ENCODE measurements around the gene OSM.
"Not testable (repeated sequence)": the region's sequence is repeated elsewhere in the genome, so short reads cannot be mapped to it uniquely, and the experiment has no call there.

The OSM gene

DNA sequence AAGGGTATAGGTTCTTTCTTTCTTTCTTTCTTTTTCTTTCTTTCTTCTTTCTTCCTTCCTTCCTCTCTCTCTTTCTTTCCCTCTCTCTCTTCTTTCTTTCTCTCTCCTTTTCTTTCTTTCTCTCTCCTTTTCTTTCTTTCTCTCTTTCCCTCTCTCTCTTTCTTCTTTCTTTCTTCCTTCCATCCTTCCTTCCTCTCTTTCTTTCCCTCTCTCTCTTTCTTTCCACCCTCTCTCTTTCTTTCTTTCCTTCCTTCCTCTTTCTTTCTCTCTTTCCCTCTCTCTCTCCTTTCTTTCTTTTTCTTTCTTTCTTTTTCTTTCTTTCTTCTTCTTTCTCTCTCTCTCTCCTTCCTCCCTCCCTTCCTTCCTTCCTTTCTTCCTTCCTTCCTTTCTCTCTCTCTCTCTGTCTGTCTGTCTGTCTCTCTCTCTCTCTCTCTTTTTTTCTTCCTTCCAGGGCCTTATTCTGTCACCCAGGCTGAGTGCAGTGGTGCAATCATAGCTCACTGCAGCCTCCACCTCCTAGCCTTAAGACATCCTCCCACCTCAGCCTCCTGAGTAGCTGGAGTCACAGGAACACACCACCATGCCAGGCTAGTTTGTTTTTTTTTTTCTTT is 46.9 kb downstream of the OSM start:
- Mint-ChIP-seq H3K4me3 (no peak overlapping the region), H3K27ac (peak overlapping the region in 2 of 3 experiments; percentile 49 to 76), H3K4me1 (peaks cover 29% of the 10 kb centered on the region), H3K9me3 (no peaks in the 10 kb centered on the region), H3K36me3 (ENCODE audit: low read depth) (no peaks in the 10 kb centered on the region), H3K27me3 (ENCODE audit: low read depth) (peaks cover 14% of the 10 kb centered on the region)
- TF ChIP-seq, protein P1, sequence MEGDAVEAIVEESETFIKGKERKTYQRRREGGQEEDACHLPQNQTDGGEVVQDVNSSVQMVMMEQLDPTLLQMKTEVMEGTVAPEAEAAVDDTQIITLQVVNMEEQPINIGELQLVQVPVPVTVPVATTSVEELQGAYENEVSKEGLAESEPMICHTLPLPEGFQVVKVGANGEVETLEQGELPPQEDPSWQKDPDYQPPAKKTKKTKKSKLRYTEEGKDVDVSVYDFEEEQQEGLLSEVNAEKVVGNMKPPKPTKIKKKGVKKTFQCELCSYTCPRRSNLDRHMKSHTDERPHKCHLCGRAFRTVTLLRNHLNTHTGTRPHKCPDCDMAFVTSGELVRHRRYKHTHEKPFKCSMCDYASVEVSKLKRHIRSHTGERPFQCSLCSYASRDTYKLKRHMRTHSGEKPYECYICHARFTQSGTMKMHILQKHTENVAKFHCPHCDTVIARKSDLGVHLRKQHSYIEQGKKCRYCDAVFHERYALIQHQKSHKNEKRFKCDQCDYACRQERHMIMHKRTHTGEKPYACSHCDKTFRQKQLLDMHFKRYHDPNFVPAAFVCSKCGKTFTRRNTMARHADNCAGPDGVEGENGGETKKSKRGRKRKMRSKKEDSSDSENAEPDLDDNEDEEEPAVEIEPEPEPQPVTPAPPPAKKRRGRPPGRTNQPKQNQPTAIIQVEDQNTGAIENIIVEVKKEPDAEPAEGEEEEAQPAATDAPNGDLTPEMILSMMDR (IDR thresholded peaks at IDR 0.05; ENCODE audit: unreplicated experiment in 3 of 3): no peak

DNA sequence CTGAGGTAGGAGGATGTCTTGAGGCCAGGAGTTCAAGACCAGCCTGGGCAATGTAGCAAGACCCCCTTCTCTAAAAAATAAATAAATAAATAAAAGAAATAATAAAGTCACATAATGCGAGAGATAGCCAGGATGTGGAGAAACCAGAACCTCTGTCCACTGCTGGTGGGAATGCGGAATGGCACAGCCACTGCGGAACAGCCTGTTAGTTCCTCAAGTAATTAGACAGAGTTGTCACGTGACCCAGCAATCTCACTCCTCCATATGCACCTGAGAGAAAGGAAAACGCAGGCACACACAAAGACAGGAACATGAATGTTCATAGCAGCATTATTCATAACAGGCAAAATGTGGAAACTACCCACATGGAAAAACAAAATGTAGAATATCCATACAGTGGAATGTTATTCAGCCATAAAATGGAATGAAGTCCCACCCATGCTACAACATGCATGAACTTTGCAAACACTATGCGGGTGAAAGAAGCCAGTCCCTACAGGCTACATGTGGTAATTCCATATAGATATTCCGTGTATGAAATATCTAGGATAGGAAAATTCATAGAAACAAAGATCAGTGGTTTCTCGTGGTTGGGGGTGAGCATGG is 47.5 kb downstream of the OSM start:
- Mint-ChIP-seq H3K9me3 (no peaks in the 10 kb centered on the region), H3K36me3 (ENCODE audit: low read depth) (no peaks in the 10 kb centered on the region), H3K4me3 (no peak overlapping the region), H3K4me1 (peaks cover 29% of the 10 kb centered on the region), H3K27me3 (ENCODE audit: low read depth) (peaks cover 16% of the 10 kb centered on the region), H3K27ac (peak overlapping the region in 2 of 3 experiments; percentile 62 to 76)
- TF ChIP-seq, protein P1 (IDR thresholded peaks at IDR 0.05; ENCODE audit: unreplicated experiment in 3 of 3): peak; percentile 28 to 38 (median 30)

DNA sequence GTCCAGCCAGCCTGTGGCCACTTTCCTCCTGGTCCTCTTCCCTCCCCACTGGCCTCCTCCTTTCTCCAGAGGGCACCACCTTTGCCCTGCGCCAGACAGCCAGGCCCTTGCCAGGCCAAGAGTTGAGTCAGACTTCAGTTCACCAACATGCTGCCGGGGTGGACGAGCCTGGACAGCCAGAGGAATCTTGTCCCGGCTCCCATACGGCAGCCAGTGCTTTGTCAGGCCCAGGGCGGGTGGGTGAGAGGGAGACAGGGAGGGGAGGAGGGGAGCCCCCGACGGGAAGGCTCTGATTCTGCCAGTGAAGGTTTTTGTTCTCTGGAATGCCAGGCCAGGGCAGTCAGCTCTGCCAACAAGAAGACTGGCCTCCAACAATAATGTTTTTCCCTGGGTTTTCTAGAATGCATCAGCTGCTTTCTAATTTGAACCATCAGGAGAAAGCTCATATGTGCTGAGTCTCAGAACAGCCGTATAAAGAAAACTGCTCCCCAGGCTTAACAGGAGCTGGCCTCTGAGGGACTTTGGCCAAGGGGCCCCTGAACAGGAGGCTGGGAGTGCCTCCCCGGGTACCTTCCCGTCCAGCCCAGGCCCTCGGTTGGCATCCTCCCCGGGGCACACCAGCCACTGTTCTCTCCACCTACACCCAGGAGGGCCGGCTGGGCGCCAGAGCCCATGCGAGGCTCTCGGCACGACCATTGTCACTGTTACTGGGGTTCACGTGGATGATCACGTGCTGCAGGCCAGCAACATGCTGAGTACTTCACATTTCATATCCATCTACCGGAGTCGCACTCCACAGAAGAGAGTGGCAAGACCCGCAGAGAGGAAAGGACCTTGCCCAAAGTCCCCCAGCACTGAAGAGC is 48.7 kb downstream of the OSM start:
- H3K27ac Mint-ChIP-seq: peak overlapping the region in 2 of 3 experiments; percentile 44 to 65
- H3K36me3 Mint-ChIP-seq (ENCODE audit: low read depth): no peaks in the 10 kb centered on the region
- TF ChIP-seq, protein P1 (IDR thresholded peaks at IDR 0.05; ENCODE audit: unreplicated experiment in 3 of 3): no peak
- peaks cover 24% of the 10 kb centered on the region for H3K4me1 Mint-ChIP-seq
- no peaks in the 10 kb centered on the region for H3K9me3 Mint-ChIP-seq
- H3K27me3 Mint-ChIP-seq (ENCODE audit: low read depth): peaks cover 16% of the 10 kb centered on the region
- no peak overlapping the region for H3K4me3 Mint-ChIP-seq

DNA sequence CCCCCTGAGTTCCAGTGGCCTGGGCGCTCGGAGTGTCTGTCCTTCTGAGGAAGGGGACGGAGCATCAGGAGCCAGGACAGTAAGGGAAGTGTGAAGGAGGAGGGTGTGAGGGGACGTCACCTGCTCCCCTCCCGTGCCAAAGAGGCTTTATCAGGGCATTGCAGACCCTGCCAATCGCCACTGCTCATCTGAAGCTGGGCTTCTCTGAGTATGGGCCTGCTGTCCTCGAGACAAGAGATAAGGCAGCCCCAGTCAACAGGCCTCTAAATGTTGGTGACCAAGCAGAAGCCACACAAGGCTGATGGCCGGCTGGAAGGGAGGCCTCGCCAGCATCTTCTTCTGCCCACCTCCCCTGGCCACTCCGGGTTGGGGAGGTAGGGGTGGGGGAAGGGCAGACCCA is 49.9 kb downstream of the OSM start:
- Mint-ChIP-seq H3K4me1 (peaks cover 27% of the 10 kb centered on the region), H3K27ac (no peak overlapping the region), H3K4me3 (no peak overlapping the region), H3K27me3 (ENCODE audit: low read depth) (peaks cover 16% of the 10 kb centered on the region), H3K9me3 (no peaks in the 10 kb centered on the region), H3K36me3 (ENCODE audit: low read depth) (no peaks in the 10 kb centered on the region)
- TF ChIP-seq, protein P1 (IDR thresholded peaks at IDR 0.05; ENCODE audit: unreplicated experiment in 3 of 3): no peak

DNA sequence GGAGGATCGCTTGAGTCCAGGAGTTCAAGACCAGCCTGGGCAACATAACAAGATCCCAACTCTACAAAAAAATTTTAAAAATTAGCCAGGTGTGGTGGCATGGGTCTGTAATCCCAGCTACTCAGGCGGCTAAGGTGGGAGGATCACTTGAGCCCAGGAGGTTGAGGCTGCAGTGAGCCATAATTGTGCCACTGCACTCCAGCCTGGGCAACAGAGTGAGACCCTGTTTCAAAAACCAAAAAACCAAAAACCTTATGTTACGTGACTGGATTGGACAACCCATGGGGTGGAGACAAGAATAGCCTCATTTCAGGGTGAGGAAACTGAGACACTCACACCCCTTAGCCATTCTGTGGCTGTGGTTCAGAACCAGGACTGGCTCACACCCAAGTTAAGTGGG is 50.4 kb downstream of the OSM start:
- H3K36me3 Mint-ChIP-seq (ENCODE audit: low read depth); H3K9me3 Mint-ChIP-seq; H3K27ac Mint-ChIP-seq; H3K4me3 Mint-ChIP-seq: not testable (repeated sequence)
- Mint-ChIP-seq H3K4me1 (peaks cover 27% of the 10 kb centered on the region), H3K27me3 (ENCODE audit: low read depth) (peaks cover 16% of the 10 kb centered on the region)

DNA sequence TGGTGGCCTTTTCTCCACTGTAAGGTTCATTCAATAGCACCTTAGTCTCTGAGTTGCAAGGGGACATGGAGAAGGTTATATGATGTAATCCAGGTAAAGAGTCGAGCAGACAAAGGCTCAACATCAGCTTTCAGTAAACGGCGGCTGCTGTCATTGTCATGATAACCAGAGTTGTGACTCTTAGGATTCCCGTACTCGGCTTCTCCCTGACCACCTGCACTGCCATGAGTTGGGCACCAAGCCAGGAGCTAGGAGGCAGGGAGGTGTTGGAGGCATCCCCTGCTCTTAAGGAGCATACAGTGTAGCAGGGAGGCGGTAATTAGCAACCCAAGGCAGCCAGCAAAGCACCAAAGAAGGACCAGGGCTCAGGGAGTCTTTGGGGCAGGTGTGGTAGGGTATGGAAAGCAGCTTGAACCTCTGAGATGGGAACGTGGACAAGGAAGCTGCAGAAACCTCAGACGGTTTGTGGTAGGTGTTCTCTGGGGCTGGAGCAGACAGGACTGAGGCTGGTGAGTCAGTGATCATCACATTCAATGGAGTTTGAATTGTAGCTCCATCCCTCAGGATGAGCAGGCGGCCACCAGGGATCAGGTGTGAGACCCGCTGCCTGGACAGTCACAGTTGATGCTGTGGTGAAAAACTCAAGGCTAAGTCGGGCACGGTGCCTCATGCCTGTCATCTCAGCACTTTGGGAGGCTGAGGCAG is 51.8 kb downstream of the OSM start:
- no peak overlapping the region for H3K4me3 Mint-ChIP-seq
- no peaks in the 10 kb centered on the region for H3K9me3 Mint-ChIP-seq
- peaks cover 32% of the 10 kb centered on the region for H3K4me1 Mint-ChIP-seq
- TF ChIP-seq, protein P1 (IDR thresholded peaks at IDR 0.05; ENCODE audit: unreplicated experiment in 3 of 3): no peak
- no peak overlapping the region for H3K27ac Mint-ChIP-seq
- peaks cover 14% of the 10 kb centered on the region for H3K27me3 Mint-ChIP-seq (ENCODE audit: low read depth)
- H3K36me3 Mint-ChIP-seq (ENCODE audit: low read depth): no peaks in the 10 kb centered on the region
